Suppressor macrophage treated with lipopolysaccharide for 1 hour (primary cell): Measurements from ENCODE around the gene LCTL.

Source experiments
- DNase-seq, 3 donors: peaks; one replicate each; pipeline ENCODE4 v3.0.0-alpha.2; 2020 to 2022

LCTL gene

GRCh38 chr15:66565741-66566144, at the start of gene LCTL:
Gene LCTL (minus strand): TSS chr15:66565998. CDS start chr15:66565365, 633 bp downstream.
- no peak for DNase-seq

GRCh38 chr15:66614951-66615760, 49.4 kb upstream of the LCTL start:
- peak; percentile 46 to 58 (median 49) for DNase-seq

GRCh38 chr15:66614456-66614855, 48.7 kb upstream of the LCTL start:
- DNase-seq, result no peak

GRCh38 chr15:66613743-66614142, 47.9 kb upstream of the LCTL start:
- DNase-seq, result no peak

GRCh38 chr15:66611257-66612053, 45.7 kb upstream of the LCTL start:
- no peak for DNase-seq

GRCh38 chr15:66609876-66610275, 44.1 kb upstream of the LCTL start:
- no peak for DNase-seq

- DNase-seq, result no peak
Measured at GRCh38 chr15:66608881-66609280, 43.1 kb upstream of the LCTL start.

GRCh38 chr15:66608159-66608558, 42.4 kb upstream of the LCTL start:
- no peak for DNase-seq

GRCh38 chr15:66603301-66604179, 37.7 kb upstream of the LCTL start:
- DNase-seq, result peak; percentile 80 to 93 (median 87)

- DNase-seq, result no peak
Measured at GRCh38 chr15:66601521-66601920, 35.7 kb upstream of the LCTL start.

- no peak for DNase-seq
Measured at GRCh38 chr15:66600240-66600627, 34.4 kb upstream of the LCTL start.

GRCh38 chr15:66599536-66600239, 33.9 kb upstream of the LCTL start:
- DNase-seq, result no peak

- no peak for DNase-seq
Measured at GRCh38 chr15:66598095-66598815, 32.5 kb upstream of the LCTL start.

- DNase-seq, result no peak
Measured at GRCh38 chr15:66595931-66596545, 30.2 kb upstream of the LCTL start.

GRCh38 chr15:66595332-66595731, 29.5 kb upstream of the LCTL start:
- no peak for DNase-seq

- no peak for DNase-seq
Measured at GRCh38 chr15:66594836-66595235, 29.0 kb upstream of the LCTL start.

- DNase-seq, result no peak
Measured at GRCh38 chr15:66594344-66594743, 28.5 kb upstream of the LCTL start.

GRCh38 chr15:66593219-66593780, 27.5 kb upstream of the LCTL start:
- no peak for DNase-seq

- DNase-seq, result no peak
Measured at GRCh38 chr15:66592505-66593218, 26.9 kb upstream of the LCTL start.

GRCh38 chr15:66591322-66591862, 25.6 kb upstream of the LCTL start:
- DNase-seq, result no peak
